GM18519 (cell line): Measurements from ENCODE around the gene TTC32.

ENCODE experiments used
- ATAC-seq: cut with Tn5 transposase; IDR thresholded peaks from one replicate; pipeline ENCODE4 v1.9.1; 2021; ENCODE audit warnings: mild to moderate bottlenecking, moderate library complexity; ENCODE audit not compliant: unreplicated experiment, low FRiP score

TTC32 gene

GRCh38 chr2:19854596-19855541, 46.9 kb downstream of the TTC32 start:
- no peak for ATAC-seq

GRCh38 chr2:19851116-19851695, 50.6 kb downstream of the TTC32 start:
- ATAC-seq: no peak

- ATAC-seq: no peak
Observed at GRCh38 chr2:19850056-19851050, 51.4 kb downstream of the TTC32 start.

GRCh38 chr2:19848952-19849351, 52.8 kb downstream of the TTC32 start:
- no peak for ATAC-seq

GRCh38 chr2:19848029-19848750, 53.6 kb downstream of the TTC32 start:
- no peak for ATAC-seq

GRCh38 chr2:19847486-19847885, 54.3 kb downstream of the TTC32 start:
- no peak for ATAC-seq
